HEK293 (cell line): Measurements from ENCODE around the gene ATP8A1.

Source experiments
- CTCF ChIA-PET: fragments of 350-600 bp; formaldehyde crosslinking; extraction: SDS; loops from one replicate; lab custom pipeline; 2021; ENCODE audit warnings: antibody characterized with exemption; lab: Yijun Ruan, JAX
- POLR2A ChIA-PET: fragments of 300-600 bp; formaldehyde crosslinking; extraction: SDS; loops from one replicate; lab custom pipeline; 2020; ENCODE audit warnings: antibody characterized with exemption, inconsistent platforms; lab: Yijun Ruan, JAX
- H3K27ac ChIP-seq: fragments of 200-500 bp; sonication (Bioruptor generic); 2 replicates; pipeline ENCODE4 v1.5.1; 2014; ENCODE audit warnings: low read depth, low read length, control low read depth, inconsistent platforms; ENCODE audit errors: extremely low read depth
- H3K36me3 ChIP-seq, 2 experiments: fragments of 200-500 bp in 1 of 2; sonication (Bioruptor generic) in 1 of 2; 1 replicate in 1 of 2; 2 replicates in 1 of 2; pipeline ENCODE4 v1.5.1; 2014 to 2017; ENCODE audit warnings: inconsistent platforms in 2 of 2, low read length in 2 of 2; ENCODE audit not compliant: control insufficient read depth in 2 of 2, insufficient read depth in 1 of 2
- H3K4me1 ChIP-seq: fragments of 200-500 bp; sonication (Bioruptor generic); 2 replicates; pipeline ENCODE4 v1.5.1; 2014; ENCODE audit warnings: mild to moderate bottlenecking, low read length, inconsistent platforms; ENCODE audit not compliant: control insufficient read depth, insufficient read depth
- H3K4me3 ChIP-seq: 2 replicates; pipeline ENCODE4 v1.5.1; 2011; ENCODE audit warnings: low read depth, mild to moderate bottlenecking, control low read depth, low read length, moderate library complexity
- H3K9me3 ChIP-seq: fragments of 200-500 bp; sonication (Bioruptor generic); 2 replicates; pipeline ENCODE4 v1.5.1; 2014; ENCODE audit warnings: low read depth, low read length, inconsistent platforms; ENCODE audit not compliant: control insufficient read depth, insufficient read depth
- BCL11B ChIP-seq: fragments of 450-650 bp; formaldehyde crosslinking; IDR thresholded peaks from 2 replicates; pipeline ENCODE4 v1.5.1; 2016; ENCODE audit warnings: low read depth, missing biosample characterization, missing genetic modification characterization
- HIC1 ChIP-seq: fragments of 450-650 bp; formaldehyde crosslinking; IDR thresholded peaks from 2 replicates; pipeline ENCODE4 v1.5.1; 2016; ENCODE audit warnings: missing biosample characterization, missing genetic modification characterization
- SP7 ChIP-seq: fragments of 450-650 bp; formaldehyde crosslinking; IDR thresholded peaks from 2 replicates; pipeline ENCODE4 v1.5.1; 2016; ENCODE audit warnings: missing biosample characterization, missing genetic modification characterization
- YY1 ChIP-seq: fragments of 450-650 bp; formaldehyde crosslinking; IDR thresholded peaks from 2 replicates; pipeline ENCODE4 v1.5.1; 2018; ENCODE audit warnings: missing biosample characterization, missing genetic modification characterization
- ZBTB1 ChIP-seq: fragments of 450-650 bp; formaldehyde crosslinking; IDR thresholded peaks from 2 replicates; pipeline ENCODE4 v1.5.1; 2016; ENCODE audit warnings: missing biosample characterization, missing genetic modification characterization
- ZBTB20 ChIP-seq: fragments of 450-650 bp; formaldehyde crosslinking; IDR thresholded peaks from 2 replicates; pipeline ENCODE4 v1.5.1; 2016; ENCODE audit warnings: missing biosample characterization, missing genetic modification characterization
- ZBTB6 ChIP-seq: fragments of 450-650 bp; formaldehyde crosslinking; IDR thresholded peaks from 2 replicates; pipeline ENCODE4 v1.5.1; 2017; ENCODE audit warnings: missing biosample characterization, missing genetic modification characterization
- ZNF114 ChIP-seq: fragments of 450-650 bp; formaldehyde crosslinking; IDR thresholded peaks from 2 replicates; pipeline ENCODE4 v1.5.0; 2017; ENCODE audit warnings: missing biosample characterization, missing genetic modification characterization
- ZNF146 ChIP-seq: fragments of 450-650 bp; formaldehyde crosslinking; IDR thresholded peaks from 2 replicates; pipeline ENCODE4 v1.5.1; 2016; ENCODE audit warnings: missing biosample characterization, missing genetic modification characterization
- ZNF214 ChIP-seq: fragments of 450-650 bp; formaldehyde crosslinking; IDR thresholded peaks from 2 replicates; pipeline ENCODE4 v1.5.1; 2017; ENCODE audit warnings: missing biosample characterization, mild to moderate bottlenecking, missing genetic modification characterization, borderline replicate concordance
- ZNF292 ChIP-seq: fragments of 450-650 bp; formaldehyde crosslinking; IDR thresholded peaks from 2 replicates; pipeline ENCODE4 v1.5.1; 2016; ENCODE audit warnings: low read depth, missing biosample characterization, missing genetic modification characterization, borderline replicate concordance
- ZNF48 ChIP-seq: fragments of 450-650 bp; formaldehyde crosslinking; IDR thresholded peaks from 2 replicates; pipeline ENCODE4 v1.5.1; 2016; ENCODE audit warnings: missing biosample characterization, missing genetic modification characterization
- ZNF518A ChIP-seq: fragments of 450-650 bp; formaldehyde crosslinking; conservative IDR thresholded peaks from 2 replicates; pipeline ENCODE4 v1.5.1; 2016; ENCODE audit warnings: low read depth, missing biosample characterization, missing genetic modification characterization
- ZNF558 ChIP-seq: fragments of 450-650 bp; formaldehyde crosslinking; IDR thresholded peaks from 2 replicates; pipeline ENCODE4 v1.5.1; 2016; ENCODE audit warnings: missing biosample characterization, missing genetic modification characterization
- ZNF629 ChIP-seq: fragments of 450-650 bp; formaldehyde crosslinking; IDR thresholded peaks from 2 replicates; pipeline ENCODE4 v1.5.1; 2017; ENCODE audit warnings: missing biosample characterization, missing genetic modification characterization
- ZNF677 ChIP-seq: fragments of 450-650 bp; IDR thresholded peaks from 2 replicates; pipeline ENCODE4 v1.5.0; 2018; ENCODE audit warnings: missing biosample characterization, mild to moderate bottlenecking, missing genetic modification characterization, moderate library complexity
- ZNF701 ChIP-seq: fragments of 450-650 bp; formaldehyde crosslinking; IDR thresholded peaks from 2 replicates; pipeline ENCODE4 v1.5.1; 2016; ENCODE audit warnings: missing biosample characterization, missing genetic modification characterization
- ZNF747 ChIP-seq: fragments of 450-650 bp; formaldehyde crosslinking; IDR thresholded peaks from 2 replicates; pipeline ENCODE4 v1.5.1; 2016; ENCODE audit warnings: missing biosample characterization, missing genetic modification characterization
- ZNF837 ChIP-seq: fragments of 450-650 bp; formaldehyde crosslinking; IDR thresholded peaks from 2 replicates; pipeline ENCODE4 v1.5.1; 2016; ENCODE audit warnings: missing biosample characterization, missing genetic modification characterization
- ZXDB ChIP-seq: fragments of 450-650 bp; formaldehyde crosslinking; IDR thresholded peaks from 2 replicates; pipeline ENCODE4 v1.5.1; 2016; ENCODE audit warnings: missing biosample characterization, missing genetic modification characterization

Gene ATP8A1

DNA sequence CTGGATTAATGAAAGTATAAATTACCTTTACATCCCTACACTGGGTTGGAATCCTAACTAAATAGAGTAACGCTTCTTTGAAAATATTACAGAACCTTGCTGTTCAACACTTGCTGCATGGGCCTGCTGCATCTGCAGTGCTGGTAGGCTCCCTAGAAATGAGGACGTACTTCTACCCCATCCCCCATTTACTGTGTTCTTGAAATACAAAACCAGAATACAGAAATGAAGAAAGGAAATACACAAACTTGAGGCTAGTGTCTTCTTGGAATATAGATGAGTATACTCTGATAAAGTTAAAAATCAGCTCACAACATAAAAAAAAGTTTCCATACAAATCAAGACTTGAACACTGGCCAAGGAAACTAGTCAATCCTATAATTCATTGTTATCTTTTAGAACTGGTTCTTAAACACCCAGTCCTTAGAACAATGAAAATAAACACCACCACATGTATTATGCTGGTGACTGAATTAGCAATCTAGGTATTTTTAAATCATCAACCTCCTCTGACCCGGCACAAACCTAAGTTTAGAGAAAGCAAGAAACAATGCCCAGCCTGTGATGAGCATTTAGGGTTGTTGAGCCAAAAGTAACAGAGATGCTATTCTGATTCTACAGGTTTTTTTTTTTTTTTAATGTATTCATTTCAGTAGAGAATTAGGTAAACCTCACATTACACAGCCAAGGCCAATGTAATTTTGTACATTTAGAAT lies 49.7 kb downstream of the ATP8A1 start:
- ChIA-PET POLR2A (no interaction called here), CTCF (no interaction called here)
- no peak for TF ChIP-seq ZNF292 (tag by site-specific recombination)
- no peak for TF ChIP-seq ZNF629 (tag by site-specific recombination)
- Histone ChIP-seq H3K36me3 (peaks cover 0 to 15% of the 10 kb centered on the region in 2 experiments; a peak in 1 of 3 replicates), H3K4me3 (no peak overlapping the region), H3K27ac (no peak overlapping the region), H3K9me3 (no peaks in the 10 kb centered on the region), H3K4me1 (0 out of 2 replicates have a peak, but pooled peaks cover 2% of the 10 kb centered on the region)

- Histone ChIP-seq H3K27ac (no peak overlapping the region), H3K36me3 (no peaks in the 10 kb centered on the region), H3K4me3 (no peak overlapping the region), H3K4me1 (0 out of 2 replicates have a peak, but pooled peaks cover 2% of the 10 kb centered on the region), H3K9me3 (no peaks in the 10 kb centered on the region)
- CTCF ChIA-PET: no interaction called here
- TF ChIP-seq ZBTB6 (tag by site-specific recombination): no peak
- no peak for TF ChIP-seq ZNF677
- no peak for TF ChIP-seq SP7 (tag by site-specific recombination)
- TF ChIP-seq ZBTB20 (tag by site-specific recombination): no peak
- no peak for TF ChIP-seq ZXDB (tag by site-specific recombination)
- TF ChIP-seq ZNF837 (tag by site-specific recombination): no peak
- no peak for TF ChIP-seq ZNF214 (tag by site-specific recombination)
- TF ChIP-seq ZNF558: no peak
- no peak for TF ChIP-seq ZNF701 (tag by site-specific recombination)
- POLR2A ChIA-PET: no interaction called here
Observed at GRCh38 chr4:42605264-42605663, 51.6 kb downstream of the ATP8A1 start.

- no peak overlapping the region for H3K27ac ChIP-seq
- no peaks in the 10 kb centered on the region for H3K36me3 ChIP-seq
- H3K4me3 ChIP-seq: no peak overlapping the region
- POLR2A ChIA-PET: no interaction called here
- TF ChIP-seq YY1 (tag by site-specific recombination): no peak
- TF ChIP-seq, all 188 proteins: peak for 0
- CTCF ChIA-PET: interaction anchor here (0.6 kb wide), 1 partner anchor 1971 kb away, joined by 4 read pairs; no protein-coding TSS in a partner anchor
- Histone ChIP-seq H3K9me3 (no peaks in the 10 kb centered on the region), H3K4me1 (0 out of 2 replicates have a peak, but pooled peaks cover 2% of the 10 kb centered on the region)
Observed at GRCh38 chr4:42603862-42604261, 53.0 kb downstream of the ATP8A1 start.

GRCh38 chr4:42600578-42600977 lies 56.3 kb downstream of the ATP8A1 start:
- no peaks in the 10 kb centered on the region for H3K4me1 ChIP-seq
- CTCF ChIA-PET: no interaction called here
- no peak overlapping the region for H3K4me3 ChIP-seq
- POLR2A ChIA-PET: no interaction called here
- H3K36me3 ChIP-seq: no peaks in the 10 kb centered on the region
- H3K27ac ChIP-seq: no peak overlapping the region
- H3K9me3 ChIP-seq: no peaks in the 10 kb centered on the region
- TF ChIP-seq ZNF114 (tag by site-specific recombination) (no peak), ZNF518A (tag by site-specific recombination) (no peak), HIC1 (tag by site-specific recombination) (no peak), ZNF48 (tag by site-specific recombination) (no peak), BCL11B (tag by site-specific recombination) (no peak), ZNF747 (tag by site-specific recombination) (no peak), ZXDB (tag by site-specific recombination) (no peak), ZNF146 (tag by site-specific recombination) (no peak), ZBTB1 (tag by site-specific recombination) (no peak), SP7 (tag by site-specific recombination) (no peak)
